ENCODE measurements around the gene PPP1R7.

PPP1R7 gene

GRCh38 chr2:241159116-241159515 is 8.8 kb downstream of the PPP1R7 start:
- H3K36me3 ChIP-seq = peaks cover 48 to 90% (median 71%) of the 10 kb centered on the region in 11 experiments
- H3K4me3 ChIP-seq = no peak overlapping the region
- H3K4me1 ChIP-seq = peaks cover 10 to 25% (median 15%) of the 10 kb centered on the region in 10 experiments
- no peak overlapping the region for H3K9ac ChIP-seq
- peaks cover 0 to 44% (median 10%) of the 10 kb centered on the region in 11 experiments; a peak in 13 of 22 replicates for H4K20me1 ChIP-seq
- no peak for TF ChIP-seq Cebpa-rat (IDR thresholded peaks at IDR 0.05)
- no peak overlapping the region for H3K4me2 ChIP-seq
- H3K9me3 ChIP-seq (replicated peaks in 1 of 11) = no peaks in the 10 kb centered on the region
- H3K27me3 ChIP-seq = no peaks in the 10 kb centered on the region
- H3K27ac ChIP-seq = no peak overlapping the region

DNA sequence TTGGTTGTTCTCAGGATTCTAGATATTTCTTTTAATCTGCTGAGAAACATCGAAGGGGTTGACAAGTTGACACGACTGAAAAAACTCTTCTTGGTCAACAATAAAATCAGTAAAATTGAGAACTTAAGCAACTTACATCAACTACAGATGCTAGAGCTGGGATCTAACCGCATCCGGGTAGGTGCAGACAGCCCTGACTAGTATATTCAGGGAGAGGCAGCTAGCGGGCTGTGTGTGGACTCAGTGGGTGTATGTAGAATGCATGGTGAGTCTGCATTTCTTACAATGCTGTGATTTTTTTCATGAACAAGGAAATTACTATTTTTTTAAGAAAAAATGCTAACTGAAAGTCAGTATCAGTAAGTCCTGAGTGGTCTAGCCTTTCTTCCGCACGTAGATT is 10.1 kb downstream of the PPP1R7 start:
- no peaks in the 10 kb centered on the region for H3K9me3 ChIP-seq (replicated peaks in 1 of 11)
- H3K4me1 ChIP-seq = peaks cover 10 to 25% (median 15%) of the 10 kb centered on the region in 10 experiments
- H3K9ac ChIP-seq = no peak overlapping the region
- H3K4me2 ChIP-seq = no peak overlapping the region
- H4K20me1 ChIP-seq = peaks cover 0 to 45% (median 10%) of the 10 kb centered on the region in 11 experiments; a peak in 13 of 22 replicates
- TF ChIP-seq Cebpa-rat (IDR thresholded peaks at IDR 0.05) = no peak
- no peak overlapping the region for H3K4me3 ChIP-seq
- H3K27ac ChIP-seq = no peak overlapping the region
- peaks cover 60 to 90% (median 73%) of the 10 kb centered on the region in 11 experiments for H3K36me3 ChIP-seq
- H3K27me3 ChIP-seq = no peaks in the 10 kb centered on the region

DNA sequence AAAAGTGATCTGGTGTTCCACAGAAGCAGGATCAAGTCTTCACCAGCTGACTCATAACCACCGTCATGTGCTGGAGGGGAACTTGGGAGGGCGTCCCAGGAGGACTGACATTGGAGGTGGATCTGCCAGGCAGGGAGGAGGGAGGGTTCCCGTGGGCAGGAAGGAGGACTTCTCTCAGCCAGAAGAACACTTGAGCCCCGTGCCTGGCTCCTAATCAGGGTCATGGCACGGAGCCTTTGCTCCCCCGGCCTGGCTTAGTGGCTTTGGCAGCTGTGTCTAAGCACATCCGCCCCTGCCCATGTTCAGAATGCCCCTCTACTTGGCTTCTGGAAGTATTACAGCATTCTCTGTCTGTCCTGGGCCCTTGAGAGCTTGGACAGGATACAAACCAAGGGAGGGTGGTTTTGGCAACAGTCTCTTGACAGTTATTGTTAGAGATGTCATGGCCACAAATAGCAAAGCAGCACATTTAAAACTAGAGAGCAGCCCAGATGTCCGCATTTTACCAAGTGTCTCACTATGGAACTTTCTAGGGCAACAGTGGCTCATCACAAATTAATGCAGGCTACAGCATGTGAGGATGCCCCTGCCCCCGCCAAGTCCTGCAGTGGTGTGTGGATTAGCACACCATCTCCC is 11.5 kb downstream of the PPP1R7 start:
- Histone ChIP-seq H3K4me1 (peaks cover 10 to 21% (median 14%) of the 10 kb centered on the region in 10 experiments), H3K4me2 (peak overlapping the region; percentile 7 to 58 (median 40); a peak in 15 of 22 replicates), H3K27ac (no peak overlapping the region)

GRCh38 chr2:241163601-241164118 is 13.4 kb downstream of the PPP1R7 start:
- H3K9me3 ChIP-seq (replicated peaks in 1 of 11) = no peaks in the 10 kb centered on the region
- peaks cover 0 to 27% (median 7%) of the 10 kb centered on the region in 11 experiments; a peak in 9 of 22 replicates for H4K20me1 ChIP-seq
- H3K27ac ChIP-seq = no peak overlapping the region
- no peak for TF ChIP-seq Cebpa-rat (IDR thresholded peaks at IDR 0.05)
- H3K9ac ChIP-seq = no peak overlapping the region
- peaks cover 8 to 15% (median 11%) of the 10 kb centered on the region in 10 experiments for H3K4me1 ChIP-seq
- no peak overlapping the region for H3K4me3 ChIP-seq
- H3K27me3 ChIP-seq = no peaks in the 10 kb centered on the region
- H3K36me3 ChIP-seq = peaks cover 78 to 95% (median 86%) of the 10 kb centered on the region in 11 experiments
- no peak overlapping the region for H3K4me2 ChIP-seq

More for the DNA sequence above, 11.5 kb downstream of the PPP1R7 start:
- Histone ChIP-seq H3K27me3 (no peaks in the 10 kb centered on the region), H4K20me1 (peaks cover 0 to 36% (median 9%) of the 10 kb centered on the region in 11 experiments; a peak in 13 of 22 replicates), H3K9me3 (replicated peaks in 1 of 11) (no peaks in the 10 kb centered on the region), H3K4me3 (no peak overlapping the region), H3K36me3 (peaks cover 71 to 92% (median 80%) of the 10 kb centered on the region in 11 experiments), H3K9ac (0 out of 22 replicates have a peak overlapping the region, but pooled peaks of 2 of the 11 experiments have one; percentile 11 to 19)
- no peak for TF ChIP-seq Cebpa-rat (IDR thresholded peaks at IDR 0.05)

DNA sequence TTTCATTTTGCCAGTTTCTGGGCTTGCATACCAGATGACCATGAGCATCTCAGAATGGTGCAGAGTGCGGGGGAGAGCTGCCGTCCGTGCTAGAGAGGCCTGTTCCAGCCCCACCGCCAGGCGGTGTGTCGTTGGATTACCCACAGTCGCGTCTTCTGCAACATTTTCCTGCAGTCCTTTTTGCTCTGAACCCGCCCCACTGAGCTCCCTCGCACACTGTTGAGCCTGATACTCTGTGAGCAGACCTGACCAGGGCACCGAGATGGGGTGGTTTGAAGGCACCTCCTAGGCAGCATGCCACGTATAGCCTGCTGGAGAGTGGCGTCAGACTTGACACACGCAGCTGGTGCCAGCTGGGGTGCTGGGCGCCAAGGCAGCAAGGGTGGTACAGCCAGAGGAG is 18.1 kb downstream of the PPP1R7 start:
- Histone ChIP-seq H3K36me3 (peaks cover 92 to 100% (median 97%) of the 10 kb centered on the region in 11 experiments), H3K9me3 (replicated peaks in 1 of 11) (peaks cover 27 to 34% (median 32%) of the 10 kb centered on the region in 11 experiments), H3K9ac (no peak overlapping the region), H3K27ac (no peak overlapping the region), H3K4me2 (no peak overlapping the region), H3K4me3 (no peak overlapping the region), H3K27me3 (no peaks in the 10 kb centered on the region), H4K20me1 (peaks cover 0 to 9% (median 0%) of the 10 kb centered on the region in 11 experiments; a peak in 3 of 22 replicates), H3K4me1 (peaks cover 0 to 4% (median 0%) of the 10 kb centered on the region in 10 experiments; a peak in 1 of 20 replicates)
- no peak for TF ChIP-seq Cebpa-rat (IDR thresholded peaks at IDR 0.05)

DNA sequence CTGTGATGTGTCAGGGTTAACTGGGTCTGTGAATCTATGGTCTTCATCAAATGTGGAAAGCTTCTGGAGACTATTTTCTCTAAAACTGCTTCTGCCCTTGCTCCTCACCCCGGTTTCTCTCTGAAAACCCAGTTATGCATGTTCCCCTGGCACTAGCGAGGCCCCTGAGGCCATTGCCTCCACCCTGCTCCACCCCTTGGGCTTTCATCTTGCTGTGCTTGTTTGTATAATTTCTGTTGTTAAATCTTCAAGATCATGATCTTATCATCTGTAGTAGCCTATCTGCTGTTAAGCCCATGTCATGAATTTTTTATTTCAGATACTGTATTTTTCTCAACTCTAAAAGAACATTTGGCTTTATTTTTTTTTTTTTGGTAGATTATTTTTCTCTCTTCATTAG is 23.3 kb downstream of the PPP1R7 start:
- no peak overlapping the region for H3K4me3 ChIP-seq
- H3K4me2 ChIP-seq = no peak overlapping the region
- H3K27me3 ChIP-seq = no peaks in the 10 kb centered on the region
- peaks cover 74 to 100% (median 83%) of the 10 kb centered on the region in 11 experiments for H3K36me3 ChIP-seq
- TF ChIP-seq Cebpa-rat (IDR thresholded peaks at IDR 0.05) = no peak
- H4K20me1 ChIP-seq = peaks cover 0 to 8% (median 0%) of the 10 kb centered on the region in 11 experiments; a peak in 6 of 22 replicates
- H3K27ac ChIP-seq = no peak overlapping the region
- H3K4me1 ChIP-seq = no peaks in the 10 kb centered on the region
- H3K9ac ChIP-seq = no peak overlapping the region
- peaks cover 27 to 34% (median 32%) of the 10 kb centered on the region in 11 experiments for H3K9me3 ChIP-seq (replicated peaks in 1 of 11)

GRCh38 chr2:241177526-241178334 is 27.5 kb downstream of the PPP1R7 start:
- no peak overlapping the region for H3K9ac ChIP-seq
- no peaks in the 10 kb centered on the region for H3K4me1 ChIP-seq
- H3K27me3 ChIP-seq = no peaks in the 10 kb centered on the region
- no peaks in the 10 kb centered on the region for H3K9me3 ChIP-seq (replicated peaks in 1 of 11)
- no peak overlapping the region for H3K27ac ChIP-seq
- no peak overlapping the region for H3K4me2 ChIP-seq
- peaks cover 0 to 22% (median 0%) of the 10 kb centered on the region in 11 experiments; a peak in 5 of 22 replicates for H4K20me1 ChIP-seq
- H3K36me3 ChIP-seq = peaks cover 48 to 99% (median 76%) of the 10 kb centered on the region in 11 experiments
- no peak for TF ChIP-seq Cebpa-rat (IDR thresholded peaks at IDR 0.05)
- H3K4me3 ChIP-seq = no peak overlapping the region

GRCh38 chr2:241178961-241179360 is 28.7 kb downstream of the PPP1R7 start:
- peaks cover 52 to 99% (median 78%) of the 10 kb centered on the region in 11 experiments for H3K36me3 ChIP-seq
- peaks cover 0 to 22% (median 0%) of the 10 kb centered on the region in 11 experiments; a peak in 5 of 22 replicates for H4K20me1 ChIP-seq
- H3K4me3 ChIP-seq = no peak overlapping the region
- no peak overlapping the region for H3K27ac ChIP-seq
- no peak overlapping the region for H3K4me2 ChIP-seq
- H3K4me1 ChIP-seq = no peaks in the 10 kb centered on the region
- no peaks in the 10 kb centered on the region for H3K9me3 ChIP-seq (replicated peaks in 1 of 11)
- H3K27me3 ChIP-seq = no peaks in the 10 kb centered on the region
- no peak for TF ChIP-seq Cebpa-rat (IDR thresholded peaks at IDR 0.05)
- H3K9ac ChIP-seq = no peak overlapping the region

DNA sequence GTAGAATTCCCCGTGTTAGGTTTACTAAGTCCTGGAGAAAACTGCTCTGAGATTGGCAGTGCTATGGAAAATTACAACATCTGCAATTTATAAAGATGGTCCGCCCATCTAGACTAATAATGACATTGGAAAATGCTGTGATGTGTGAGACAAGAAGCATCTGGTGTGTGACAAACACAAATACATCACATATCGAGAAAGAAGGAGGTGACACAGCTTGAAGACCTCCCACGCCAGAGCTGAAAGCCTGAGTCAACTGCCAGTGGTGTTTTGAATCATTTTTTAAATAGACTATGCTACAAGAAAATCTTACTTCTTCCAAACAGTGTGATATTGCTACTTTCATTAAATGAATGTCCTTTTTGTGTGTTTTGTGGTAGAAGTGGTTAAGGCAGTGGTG is 29.6 kb downstream of the PPP1R7 start:
- no peak overlapping the region for H3K4me2 ChIP-seq
- no peak for TF ChIP-seq Cebpa-rat (IDR thresholded peaks at IDR 0.05)
- no peak overlapping the region for H3K27ac ChIP-seq
- no peaks in the 10 kb centered on the region for H3K27me3 ChIP-seq
- peaks cover 49 to 98% (median 70%) of the 10 kb centered on the region in 11 experiments for H3K36me3 ChIP-seq
- no peaks in the 10 kb centered on the region for H3K4me1 ChIP-seq
- H3K9ac ChIP-seq = no peak overlapping the region
- H3K4me3 ChIP-seq = no peak overlapping the region
- no peaks in the 10 kb centered on the region for H3K9me3 ChIP-seq (replicated peaks in 1 of 11)
- peaks cover 0 to 22% (median 0%) of the 10 kb centered on the region in 11 experiments; a peak in 5 of 22 replicates for H4K20me1 ChIP-seq
